H7 (cell line): ENCODE results near the gene HOXA5. TPM values are rescaled to one million over a fixed set of nuclear protein-coding genes. Genes with fewer than 3 reads are reported as not detected.

ENCODE experiments used
- DNase-seq: peaks from one replicate; pipeline ENCODE4 v3.0.0; 2012
- H3K27me3 ChIP-seq: 2 replicates; pipeline ENCODE4 v1.6.0; 2011; ENCODE audit warnings: mild to moderate bottlenecking, low read length; ENCODE audit not compliant: control insufficient read depth, insufficient read depth
- H3K36me3 ChIP-seq: replicated peaks from 2 replicates; pipeline ENCODE4 v1.5.1; 2011; ENCODE audit warnings: low read length; ENCODE audit not compliant: control insufficient read depth, insufficient read depth
- H3K4me3 ChIP-seq: 2 replicates; pipeline ENCODE4 v1.5.1; 2011; ENCODE audit warnings: low read depth, mild to moderate bottlenecking, control low read depth, low read length, moderate library complexity; ENCODE audit not compliant: insufficient read depth
- total RNA-seq: library from RNA; depleted of rRNA; stranded (reverse); fragments of >200 nt; shearing (Covaris generic); gene quantifications from 2 replicates; pipeline ENCODE4 v1.2.3, GENCODE V29; 2014

HOXA5 gene
- total RNA-seq, 1 experiment from 2014 or later: not detected

GRCh38 chr7:27152816-27153442, 9.4 kb upstream of the HOXA5 start:
- DNase-seq: peak; percentile 67
- no peaks in the 10 kb centered on the region for H3K36me3 ChIP-seq
- no peak overlapping the region for H3K4me3 ChIP-seq
- H3K27me3 ChIP-seq: peaks cover 100% of the 10 kb centered on the region

GRCh38 chr7:27151931-27152815, 8.7 kb upstream of the HOXA5 start, which contains the start of gene HOXA3:
TSS of gene HOXA3 (minus strand) at chr7:27152583. CDS start at chr7:27110640, 41,943 bp downstream.
- Histone ChIP-seq H3K4me3 (no peak within 1 kb of the TSS), H3K36me3 (no peaks in the 10 kb centered on the region), H3K27me3 (peaks cover 100% of the 10 kb centered on the region)
- DNase-seq: peak; percentile 73

GRCh38 chr7:27151341-27151930, 8.0 kb upstream of the HOXA5 start:
- Histone ChIP-seq H3K27me3 (peaks cover 100% of the 10 kb centered on the region), H3K4me3 (no peak overlapping the region), H3K36me3 (no peaks in the 10 kb centered on the region)
- DNase-seq: peak; percentile 79

- DNase-seq: peak; percentile 97
- H3K36me3 ChIP-seq: no peaks in the 10 kb centered on the region
- peaks cover 100% of the 10 kb centered on the region for H3K27me3 ChIP-seq
- no peak overlapping the region for H3K4me3 ChIP-seq
Observed at GRCh38 chr7:27150568-27151340, 7.3 kb upstream of the HOXA5 start.

- H3K4me3 ChIP-seq: no peak overlapping the region
- no peak for DNase-seq
- H3K27me3 ChIP-seq: peaks cover 100% of the 10 kb centered on the region
Observed at GRCh38 chr7:27149842-27150567, 6.5 kb upstream of the HOXA5 start.

GRCh38 chr7:27148756-27149641, 5.5 kb upstream of the HOXA5 start:
- peaks cover 100% of the 10 kb centered on the region for H3K27me3 ChIP-seq
- H3K36me3 ChIP-seq: no peaks in the 10 kb centered on the region
- DNase-seq: peak; percentile 55
- no peak overlapping the region for H3K4me3 ChIP-seq

More at GRCh38 chr7:27149842-27150567, 6.5 kb upstream of the HOXA5 start:
- no peaks in the 10 kb centered on the region for H3K36me3 ChIP-seq

GRCh38 chr7:27148031-27148755, 4.7 kb upstream of the HOXA5 start:
- peak; percentile 59 for DNase-seq
- peaks cover 99% of the 10 kb centered on the region for H3K27me3 ChIP-seq
- no peaks in the 10 kb centered on the region for H3K36me3 ChIP-seq
- H3K4me3 ChIP-seq: no peak overlapping the region; the same call in 1 of the 2 replicates

GRCh38 chr7:27147199-27148030, 3.9 kb upstream of the HOXA5 start, which contains the start of gene HOXA6:
TSS of gene HOXA6 (minus strand) at chr7:27147774. CDS start at chr7:27147749, 25 bp downstream.
- peaks cover 99% of the 10 kb centered on the region for H3K27me3 ChIP-seq

GRCh38 chr7:27146491-27147198, 3.2 kb upstream of the HOXA5 start:
- H3K4me3 ChIP-seq: no peak overlapping the region
- peak; percentile 39 for DNase-seq
- peaks cover 99% of the 10 kb centered on the region for H3K27me3 ChIP-seq
- H3K36me3 ChIP-seq: no peaks in the 10 kb centered on the region

More at GRCh38 chr7:27147199-27148030, 3.9 kb upstream of the HOXA5 start, which contains the start of gene HOXA6:
- Histone ChIP-seq H3K4me3 (no peak within 1 kb of the TSS; the same call in 1 of the 2 replicates), H3K36me3 (no peaks in the 10 kb centered on the region)
- DNase-seq: peak; percentile 81

GRCh38 chr7:27145914-27146412, 2.5 kb upstream of the HOXA5 start:
- Histone ChIP-seq H3K27me3 (peaks cover 99% of the 10 kb centered on the region), H3K4me3 (no peak overlapping the region), H3K36me3 (no peaks in the 10 kb centered on the region)
- DNase-seq: peak; percentile 45
